ENCODE data around the gene KREMEN2.
A peak's percentile ranks its signal among the peaks of the same experiment; 100 is the strongest.

The KREMEN2 gene

DNA sequence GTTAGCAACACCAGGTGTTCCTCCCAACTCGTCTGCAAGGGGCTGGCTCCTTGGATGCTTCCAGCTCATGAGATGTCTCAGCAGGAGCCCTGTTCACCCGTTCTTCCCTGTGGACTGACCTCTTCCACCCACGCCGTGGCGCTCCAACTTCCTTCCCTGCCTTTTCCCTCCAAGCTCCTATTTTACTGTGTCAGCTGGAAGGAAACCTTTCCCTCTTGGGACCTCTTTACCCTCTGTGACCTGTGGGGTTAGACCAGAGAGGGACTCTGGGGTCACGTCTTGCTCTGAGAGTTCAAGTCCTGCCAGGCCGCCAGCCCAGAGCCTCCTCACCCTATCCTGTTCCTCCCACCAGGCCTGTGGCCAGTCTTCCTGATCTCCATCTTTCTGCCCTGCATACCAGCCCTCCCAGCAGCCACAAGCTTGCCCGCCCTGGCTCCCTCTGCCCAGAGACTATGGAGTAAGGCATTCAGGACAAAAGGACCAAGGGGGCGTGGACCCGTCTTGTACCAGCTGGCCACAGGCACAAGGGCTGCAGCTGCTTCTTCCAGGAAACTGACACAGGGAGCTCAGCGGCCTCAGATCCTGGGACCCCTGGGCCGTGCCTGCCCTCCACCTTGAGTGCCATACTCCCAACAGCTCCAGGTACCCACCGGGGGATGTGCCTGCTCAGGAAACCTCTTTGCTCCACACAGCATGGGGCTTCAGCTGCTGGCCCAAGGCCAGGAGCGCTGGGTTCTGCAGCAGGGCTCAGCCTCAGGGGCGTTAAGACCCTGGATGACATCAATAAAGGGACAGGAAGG lies 8.1 kb downstream of the KREMEN2 start:
- Histone ChIP-seq H3K27ac (ENCODE audit: low read length) (no peak overlapping the region), H3K4me1 (ENCODE audit: control insufficient read depth, insufficient read depth, low read length) (peaks cover 6% of the 10 kb centered on the region), H3K27me3 (ENCODE audit: control insufficient read depth, insufficient read depth, low read length) (no peaks in the 10 kb centered on the region), H3K9me3 (ENCODE audit: control insufficient read depth, insufficient read depth, low read length) (no peaks in the 10 kb centered on the region), H3K36me3 (ENCODE audit: control insufficient read depth, insufficient read depth, low read length) (peaks cover 41% of the 10 kb centered on the region), H3K4me3 (ENCODE audit: low read length) (no peak overlapping the region)
- DNase-seq (ENCODE audit: low read depth, low spot score), result no peak
- no CpG with 5 or more reads among the region's 15 CpGs for WGBS (ENCODE audit: insufficient coverage, insufficient read length)

DNA sequence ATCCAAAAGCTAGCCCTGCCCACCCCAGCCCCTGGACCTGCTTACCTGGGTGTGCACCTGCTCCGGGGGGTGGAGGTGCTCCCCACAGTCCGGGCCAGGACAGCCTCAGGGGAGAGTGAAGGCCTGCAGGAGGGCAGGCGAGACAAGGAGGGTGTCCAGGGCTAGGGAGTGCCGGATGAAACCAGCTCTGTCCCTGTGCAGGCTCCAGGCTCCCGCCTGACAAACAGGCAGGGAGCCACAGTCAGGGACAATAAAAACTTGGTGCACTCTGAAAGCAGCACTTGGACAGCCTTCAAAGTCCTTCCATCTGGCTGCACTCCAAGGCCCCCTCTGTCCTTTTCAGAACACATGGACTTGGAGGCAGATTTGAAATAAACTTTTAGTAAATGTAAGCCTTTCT lies 9.0 kb downstream of the KREMEN2 start:
- Histone ChIP-seq H3K4me1 (ENCODE audit: control insufficient read depth, insufficient read depth, low read length) (peaks cover 4% of the 10 kb centered on the region), H3K36me3 (ENCODE audit: control insufficient read depth, insufficient read depth, low read length) (peaks cover 41% of the 10 kb centered on the region), H3K27me3 (ENCODE audit: control insufficient read depth, insufficient read depth, low read length) (no peaks in the 10 kb centered on the region), H3K27ac (ENCODE audit: low read length) (no peak overlapping the region), H3K4me3 (ENCODE audit: low read length) (no peak overlapping the region), H3K9me3 (ENCODE audit: control insufficient read depth, insufficient read depth, low read length) (no peaks in the 10 kb centered on the region)
- no CpG with 5 or more reads among the region's 5 CpGs for WGBS (ENCODE audit: insufficient coverage, insufficient read length)
- no peak for DNase-seq (ENCODE audit: low read depth, low spot score)

DNA sequence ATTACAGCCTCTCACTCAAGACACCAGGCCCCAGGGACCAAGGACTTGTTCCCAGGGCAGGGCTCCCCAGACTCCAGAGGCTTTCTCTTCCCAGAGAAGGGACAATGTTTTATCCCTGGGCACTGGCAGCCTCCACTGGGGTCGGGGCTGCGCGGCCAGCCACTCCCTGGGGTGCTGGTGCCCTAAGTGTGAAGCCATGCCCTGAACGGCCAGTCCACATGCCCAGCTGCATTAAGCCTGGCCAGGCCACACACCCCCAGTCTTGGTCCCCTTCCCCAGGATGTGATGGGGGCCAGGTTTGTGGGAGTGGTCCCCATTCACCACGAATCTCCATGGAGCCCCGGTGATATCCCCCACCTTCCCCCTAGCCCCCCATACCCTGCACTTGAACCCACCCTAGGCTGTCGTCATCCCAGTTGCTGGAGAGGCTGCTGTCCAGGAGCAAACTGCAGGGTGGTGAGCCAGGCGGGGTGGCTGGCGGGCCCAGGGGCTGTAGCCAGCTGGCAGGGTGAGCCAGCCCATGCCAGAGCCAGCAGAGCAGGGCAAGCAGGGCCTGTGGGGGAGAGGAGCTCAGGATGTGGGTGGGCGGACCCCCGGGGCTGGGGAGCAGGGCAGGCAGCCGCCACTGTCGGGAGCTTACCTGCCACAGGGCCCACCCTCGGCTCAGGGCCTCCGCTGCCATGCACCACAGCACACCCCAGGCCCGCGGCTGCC lies 9.7 kb downstream of the KREMEN2 start:
- no peaks in the 10 kb centered on the region for H3K9me3 ChIP-seq (ENCODE audit: control insufficient read depth, insufficient read depth, low read length)
- no peaks in the 10 kb centered on the region; the same call in 1 of the 2 replicates for H3K4me1 ChIP-seq (ENCODE audit: control insufficient read depth, insufficient read depth, low read length)
- H3K27ac ChIP-seq (ENCODE audit: low read length), result no peak overlapping the region

DNA sequence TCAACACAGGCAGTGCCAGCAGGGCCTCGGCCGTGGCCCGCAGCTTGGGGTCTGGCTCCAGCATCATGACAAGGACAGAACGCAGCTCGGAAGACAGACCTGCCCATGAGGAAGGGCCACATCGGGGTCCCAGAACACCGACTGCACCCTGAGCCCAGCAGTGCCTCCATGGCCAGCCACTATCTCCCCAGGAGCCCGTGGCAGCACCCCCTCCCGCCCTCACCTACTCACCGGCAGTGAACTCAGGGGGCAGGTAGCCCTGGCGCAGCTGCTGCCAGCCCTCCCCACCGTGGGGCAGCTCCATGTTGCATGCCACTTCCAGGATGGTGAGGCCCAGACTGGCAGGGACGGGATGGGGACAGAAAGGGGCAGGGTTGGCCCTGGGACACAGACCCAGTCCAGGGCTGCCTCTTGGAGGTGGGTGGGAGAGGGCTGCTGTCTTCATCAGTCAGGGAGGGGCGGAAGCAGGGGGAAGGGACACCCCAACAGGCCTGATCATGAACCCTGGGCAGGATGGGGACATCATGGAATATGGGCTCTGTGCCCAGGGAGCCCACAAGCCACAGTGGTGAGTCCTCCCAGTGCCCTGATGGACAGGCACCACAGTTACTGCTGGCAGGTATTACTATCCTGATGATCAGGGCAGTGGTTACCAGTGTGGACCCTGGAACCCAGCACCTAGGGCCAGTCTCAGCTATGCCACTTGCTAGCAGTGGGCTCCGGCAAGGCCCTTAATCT lies 10.4 kb downstream of the KREMEN2 start:
- Histone ChIP-seq H3K4me1 (ENCODE audit: control insufficient read depth, insufficient read depth, low read length) (no peaks in the 10 kb centered on the region; the same call in 1 of the 2 replicates), H3K27ac (ENCODE audit: low read length) (no peak overlapping the region), H3K36me3 (ENCODE audit: control insufficient read depth, insufficient read depth, low read length) (peaks cover 41% of the 10 kb centered on the region), H3K9me3 (ENCODE audit: control insufficient read depth, insufficient read depth, low read length) (no peaks in the 10 kb centered on the region), H3K4me3 (ENCODE audit: low read length) (no peak overlapping the region), H3K27me3 (ENCODE audit: control insufficient read depth, insufficient read depth, low read length) (no peaks in the 10 kb centered on the region)
- WGBS (ENCODE audit: insufficient coverage, insufficient read length), result no CpG with 5 or more reads among the region's 15 CpGs
- no peak for DNase-seq (ENCODE audit: low read depth, low spot score)

More for the DNA sequence above, 9.7 kb downstream of the KREMEN2 start:
- Histone ChIP-seq H3K36me3 (ENCODE audit: control insufficient read depth, insufficient read depth, low read length) (peaks cover 41% of the 10 kb centered on the region), H3K27me3 (ENCODE audit: control insufficient read depth, insufficient read depth, low read length) (no peaks in the 10 kb centered on the region), H3K4me3 (ENCODE audit: low read length) (no peak overlapping the region)
- no peak for DNase-seq (ENCODE audit: low read depth, low spot score)
- WGBS (ENCODE audit: insufficient coverage, insufficient read length), result no CpG with 5 or more reads among the region's 17 CpGs

DNA sequence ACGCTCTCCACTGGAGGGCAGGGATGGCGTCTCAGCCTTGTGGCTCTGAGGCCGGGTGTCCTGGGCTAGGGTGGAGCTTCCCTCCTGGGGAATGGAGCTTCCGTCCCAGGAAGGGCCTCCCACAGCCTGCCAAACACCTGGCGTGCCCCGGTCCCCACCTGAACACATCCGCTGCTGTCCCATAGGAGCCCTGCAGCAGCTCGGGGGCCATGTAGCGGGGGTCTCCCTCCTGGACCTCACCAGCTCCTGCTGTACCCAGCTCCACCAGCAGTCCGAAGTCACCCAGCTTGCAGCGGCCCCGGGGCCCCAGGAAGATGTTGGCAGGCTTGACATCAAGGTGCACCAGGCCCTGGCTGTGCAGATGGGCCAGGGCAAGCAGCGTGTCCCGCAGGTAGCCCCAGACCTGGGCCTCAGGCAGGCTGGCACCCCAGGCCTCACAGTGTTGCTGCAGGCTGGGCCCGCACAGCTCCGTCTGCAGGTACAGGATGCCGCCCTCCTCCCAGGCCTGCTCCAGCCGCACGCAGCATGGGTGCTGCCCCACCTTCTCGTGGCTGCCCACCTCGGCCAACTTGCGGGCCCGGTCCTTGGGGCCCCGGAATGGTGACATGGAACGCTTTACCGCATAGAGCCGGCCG lies 11.2 kb downstream of the KREMEN2 start:
- Histone ChIP-seq H3K27me3 (ENCODE audit: control insufficient read depth, insufficient read depth, low read length) (no peaks in the 10 kb centered on the region), H3K27ac (ENCODE audit: low read length) (no peak overlapping the region), H3K4me3 (ENCODE audit: low read length) (no peak overlapping the region), H3K9me3 (ENCODE audit: control insufficient read depth, insufficient read depth, low read length) (no peaks in the 10 kb centered on the region), H3K4me1 (ENCODE audit: control insufficient read depth, insufficient read depth, low read length) (no peaks in the 10 kb centered on the region), H3K36me3 (ENCODE audit: control insufficient read depth, insufficient read depth, low read length) (peaks cover 41% of the 10 kb centered on the region)
- no peak for DNase-seq (ENCODE audit: low read depth, low spot score)
- WGBS (ENCODE audit: insufficient coverage, insufficient read length), result no CpG with 5 or more reads among the region's 28 CpGs

DNA sequence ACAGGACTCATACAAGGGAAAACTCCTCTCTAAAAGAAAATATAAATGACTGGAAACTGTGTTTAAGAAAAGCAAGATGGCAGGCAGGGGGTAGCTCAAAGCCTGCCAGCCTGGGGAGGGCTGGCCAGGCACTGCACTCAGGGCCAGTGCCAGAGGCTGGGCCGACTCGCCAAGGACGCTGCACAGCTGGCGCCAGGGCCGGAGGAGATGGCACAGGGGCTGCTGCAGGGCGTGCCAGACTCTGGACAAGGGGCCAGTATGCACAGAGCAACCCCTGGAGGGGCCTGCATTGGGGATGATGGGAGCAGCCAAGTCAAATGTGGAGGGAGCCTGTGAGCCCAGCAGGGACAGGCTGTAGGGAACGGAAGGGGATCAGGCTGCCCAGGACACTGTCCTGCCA lies 12.1 kb downstream of the KREMEN2 start:
- no peaks in the 10 kb centered on the region for H3K4me1 ChIP-seq (ENCODE audit: control insufficient read depth, insufficient read depth, low read length)
- H3K36me3 ChIP-seq (ENCODE audit: control insufficient read depth, insufficient read depth, low read length), result peaks cover 41% of the 10 kb centered on the region
- no peaks in the 10 kb centered on the region for H3K27me3 ChIP-seq (ENCODE audit: control insufficient read depth, insufficient read depth, low read length)
- WGBS (ENCODE audit: insufficient coverage, insufficient read length), result no CpG with 5 or more reads among the region's 7 CpGs
- no peak for DNase-seq (ENCODE audit: low read depth, low spot score)
- no peak overlapping the region for H3K27ac ChIP-seq (ENCODE audit: low read length)
- no peak overlapping the region for H3K4me3 ChIP-seq (ENCODE audit: low read length)
- H3K9me3 ChIP-seq (ENCODE audit: control insufficient read depth, insufficient read depth, low read length), result no peaks in the 10 kb centered on the region

DNA sequence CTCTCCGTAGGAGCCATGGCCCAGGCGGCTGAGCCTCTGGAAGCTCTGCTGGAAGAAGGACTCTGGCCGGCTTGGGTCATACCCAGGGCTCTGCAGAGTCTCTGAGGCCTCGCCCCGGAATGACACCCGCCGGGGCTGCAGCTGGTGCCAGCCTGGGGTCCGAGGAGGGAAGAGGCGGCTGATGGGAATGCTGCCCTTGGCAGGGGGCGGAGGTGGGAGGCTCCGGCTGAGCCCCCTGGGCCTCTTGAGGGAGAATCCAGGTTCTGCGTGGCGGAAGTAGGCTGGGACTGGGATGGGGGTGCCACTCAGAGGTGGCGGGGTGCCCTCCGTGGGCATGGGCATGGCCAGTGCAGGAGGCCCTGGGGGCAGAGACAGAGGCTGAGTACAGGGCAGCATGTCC lies 12.6 kb downstream of the KREMEN2 start:
- no peaks in the 10 kb centered on the region for H3K9me3 ChIP-seq (ENCODE audit: control insufficient read depth, insufficient read depth, low read length)
- peaks cover under 1% of the 10 kb centered on the region; the same call in 1 of the 2 replicates for H3K4me1 ChIP-seq (ENCODE audit: control insufficient read depth, insufficient read depth, low read length)
- WGBS (ENCODE audit: insufficient coverage, insufficient read length), result no CpG with 5 or more reads among the region's 15 CpGs
- no peak for DNase-seq (ENCODE audit: low read depth, low spot score)
- peaks cover 41% of the 10 kb centered on the region for H3K36me3 ChIP-seq (ENCODE audit: control insufficient read depth, insufficient read depth, low read length)
- no peak overlapping the region for H3K4me3 ChIP-seq (ENCODE audit: low read length)
- H3K27me3 ChIP-seq (ENCODE audit: control insufficient read depth, insufficient read depth, low read length), result no peaks in the 10 kb centered on the region
- no peak overlapping the region for H3K27ac ChIP-seq (ENCODE audit: low read length)

GRCh38 chr16:2977440-2977839 lies 13.4 kb downstream of the KREMEN2 start:
- WGBS (ENCODE audit: insufficient coverage, insufficient read length), result no CpG with 5 or more reads among the region's 6 CpGs
- H3K36me3 ChIP-seq (ENCODE audit: control insufficient read depth, insufficient read depth, low read length), result peaks cover 33% of the 10 kb centered on the region

GRCh38 chr16:2979669-2980226 lies 15.7 kb downstream of the KREMEN2 start:
- H3K4me3 ChIP-seq (ENCODE audit: low read length), result peak overlapping the region; percentile 88
- WGBS (ENCODE audit: insufficient coverage, insufficient read length), result no CpG with 5 or more reads among the region's 43 CpGs
- H3K4me1 ChIP-seq (ENCODE audit: control insufficient read depth, insufficient read depth, low read length), result peaks cover 5% of the 10 kb centered on the region; the same call in 1 of the 2 replicates
- H3K27ac ChIP-seq (ENCODE audit: low read length), result no peak overlapping the region
- H3K27me3 ChIP-seq (ENCODE audit: control insufficient read depth, insufficient read depth, low read length), result no peaks in the 10 kb centered on the region
- peaks cover 20% of the 10 kb centered on the region for H3K36me3 ChIP-seq (ENCODE audit: control insufficient read depth, insufficient read depth, low read length)
- DNase-seq (ENCODE audit: low read depth, low spot score), result no peak
- H3K9me3 ChIP-seq (ENCODE audit: control insufficient read depth, insufficient read depth, low read length), result no peaks in the 10 kb centered on the region

More at GRCh38 chr16:2977440-2977839, 13.4 kb downstream of the KREMEN2 start:
- Histone ChIP-seq H3K4me3 (ENCODE audit: low read length) (no peak overlapping the region), H3K27me3 (ENCODE audit: control insufficient read depth, insufficient read depth, low read length) (no peaks in the 10 kb centered on the region), H3K4me1 (ENCODE audit: control insufficient read depth, insufficient read depth, low read length) (peaks cover 3% of the 10 kb centered on the region; the same call in 1 of the 2 replicates), H3K9me3 (ENCODE audit: control insufficient read depth, insufficient read depth, low read length) (no peaks in the 10 kb centered on the region), H3K27ac (ENCODE audit: low read length) (no peak overlapping the region)
- DNase-seq (ENCODE audit: low read depth, low spot score), result no peak

Data from iPS DF 6.9 (cell line).